Activated CD8-positive, alpha-beta memory T cell treated with anti-CD3 and anti-CD28 coated beads, Interleukin-2, amount 50 U/mL, for 48 hours (primary cell): Measurements from ENCODE around the gene CGB1.
"Not testable (repeated sequence)": the region's sequence is repeated elsewhere in the genome, so short reads cannot be mapped to it uniquely, and the experiment has no call there.

Experiments used
- DNase-seq: peaks from one replicate; pipeline ENCODE4 v3.0.0-alpha.2; 2020

The CGB1 gene

DNA sequence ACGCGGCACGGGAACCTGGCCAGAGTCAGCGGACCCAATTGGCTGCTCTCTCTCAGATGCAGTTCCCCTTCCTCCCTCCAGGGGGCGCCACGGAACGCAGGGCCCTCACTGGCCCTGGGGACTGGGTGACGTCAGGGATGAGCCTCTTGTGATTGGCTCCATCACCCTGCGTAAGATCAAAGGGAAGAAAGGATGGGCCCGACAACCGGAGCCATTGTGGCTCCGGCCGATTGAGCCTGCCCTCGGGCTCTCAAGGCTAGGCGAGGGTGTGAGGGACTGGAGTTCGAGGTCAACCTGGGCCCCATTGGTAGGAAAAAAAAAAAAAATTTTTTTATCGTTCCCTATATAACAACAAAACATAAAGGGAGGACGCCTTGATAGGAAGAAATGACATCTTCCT, at the start of gene CGB1:
Gene CGB1, minus strand, starts transcription at position 81 of the 400 bp plus-strand sequence. CDS start 184 bp downstream, outside the sequence.
- peak; percentile 83 for DNase-seq

DNA sequence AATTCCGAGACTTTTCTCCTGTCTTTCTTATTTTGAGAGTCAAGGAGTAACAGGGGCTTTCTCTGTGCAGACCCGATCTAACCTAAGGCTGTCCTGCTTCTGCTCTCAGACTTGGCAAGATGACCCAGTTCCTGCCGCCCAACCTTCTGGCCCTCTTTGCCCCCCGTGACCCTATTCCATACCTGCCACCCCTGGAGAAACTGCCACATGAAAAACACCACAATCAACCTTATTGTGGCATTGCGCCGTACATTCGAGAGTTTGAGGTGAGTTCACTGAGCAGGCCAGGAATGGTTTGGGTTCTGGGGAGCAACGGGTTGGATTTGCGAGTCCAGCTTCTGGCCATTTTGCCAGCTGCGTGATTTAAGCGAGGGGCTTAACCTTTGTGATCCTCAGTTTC, 49.6 kb upstream of the CGB1 start:
- peak; percentile 49 for DNase-seq

DNA sequence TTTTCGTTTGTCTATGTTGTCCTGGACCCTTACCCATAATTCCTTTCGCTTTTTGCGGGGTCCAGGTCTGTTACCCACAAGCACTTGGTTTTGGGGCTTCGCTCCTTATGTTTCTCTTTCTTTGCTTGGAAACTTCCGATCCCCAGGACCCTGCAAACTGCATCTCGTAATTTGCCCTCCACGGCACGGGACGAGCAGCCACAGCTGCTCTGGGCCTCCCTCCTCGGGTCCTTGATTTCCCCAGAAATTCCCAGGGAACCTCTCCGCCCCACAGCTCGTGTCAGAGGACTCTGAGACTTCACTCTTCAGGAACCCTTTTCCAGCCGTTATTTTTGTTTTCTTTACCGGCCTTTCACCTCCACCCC, 49.2 kb upstream of the CGB1 start:
- DNase-seq = no peak

DNA sequence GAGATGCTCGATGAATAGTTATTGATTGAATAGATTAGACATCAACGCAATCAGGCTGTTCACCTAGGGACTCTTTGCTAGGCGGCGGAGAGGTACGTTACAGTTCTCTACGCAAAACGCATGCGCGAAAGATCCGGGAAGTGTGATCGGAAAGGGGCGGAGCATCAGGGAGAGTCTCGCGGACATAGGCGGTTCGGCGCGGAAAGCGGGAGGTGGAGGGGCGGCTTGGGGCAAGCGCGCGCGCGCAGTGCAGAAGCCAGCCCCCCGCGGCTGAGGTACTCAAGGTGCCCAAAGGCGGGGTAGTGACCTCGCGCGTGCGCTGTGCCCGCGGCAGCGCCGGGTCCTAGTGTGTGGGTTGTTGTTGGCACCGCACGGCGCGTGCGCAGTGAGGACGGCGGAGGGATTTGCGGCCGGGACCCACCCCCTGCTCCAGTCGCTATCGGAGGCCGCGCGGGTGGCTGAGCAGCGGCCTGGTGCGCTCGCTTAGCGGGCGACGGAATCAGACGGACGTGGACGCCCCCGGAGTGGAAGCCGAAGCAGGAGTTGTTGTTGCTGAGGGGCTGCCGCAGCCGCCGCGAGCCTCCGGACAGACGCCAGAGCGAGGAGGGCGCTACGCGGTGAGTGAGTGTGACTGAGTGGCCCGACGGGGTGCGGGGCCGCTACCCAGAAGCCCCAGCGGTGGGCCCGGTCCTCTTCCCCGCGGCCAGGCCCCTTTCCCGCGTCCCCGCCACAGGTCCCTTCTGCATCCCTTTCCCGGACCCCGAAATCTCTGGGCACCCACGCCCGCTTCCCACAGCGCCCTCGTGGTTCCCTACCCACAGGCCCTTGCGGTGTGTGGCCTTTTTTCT, 48.5 kb upstream of the CGB1 start, which contains the start of gene SNRNP70:
Gene SNRNP70, plus strand, starts transcription at position 432 of the 848 bp plus-strand sequence. CDS start 964 bp downstream, outside the sequence.
- DNase-seq = peak; percentile 99

DNA sequence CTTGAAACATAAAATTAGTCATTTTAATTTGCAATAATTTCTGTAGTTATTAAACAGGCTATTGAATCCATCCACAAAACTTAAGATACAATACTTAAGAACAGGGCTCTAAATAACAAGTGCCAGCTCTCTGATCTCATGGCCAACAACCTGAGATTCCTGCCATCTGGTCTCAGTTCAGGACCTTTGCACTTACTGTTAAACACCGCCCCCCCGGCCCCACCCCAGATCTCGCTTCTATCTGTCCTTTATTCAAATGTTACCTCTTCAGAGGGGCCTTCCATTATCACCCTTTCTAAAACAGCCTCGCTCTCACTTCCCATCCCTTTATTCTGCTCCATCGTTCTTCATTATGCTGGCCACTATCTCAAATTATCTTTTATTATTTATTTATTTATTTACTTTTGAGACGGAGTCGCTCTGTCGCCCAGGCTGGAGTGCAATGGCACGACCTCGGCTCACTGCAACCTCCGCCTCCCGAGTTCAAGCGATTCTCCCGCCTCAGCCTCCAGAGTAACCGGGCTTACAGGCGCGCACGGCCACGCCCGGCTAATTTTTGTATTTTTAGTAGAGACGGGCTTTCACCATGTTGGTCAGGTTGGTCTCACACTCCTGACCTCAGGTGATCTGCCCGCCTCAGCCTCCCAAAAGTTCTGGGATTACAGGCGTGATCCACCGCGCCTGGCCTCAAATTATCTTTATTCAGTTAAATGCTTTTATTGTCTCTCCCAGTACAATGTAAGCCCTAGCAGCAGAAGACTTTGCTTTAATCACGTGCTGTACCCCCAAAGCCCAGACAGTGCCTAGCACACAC, 47.7 kb upstream of the CGB1 start:
- DNase-seq = no peak

DNA sequence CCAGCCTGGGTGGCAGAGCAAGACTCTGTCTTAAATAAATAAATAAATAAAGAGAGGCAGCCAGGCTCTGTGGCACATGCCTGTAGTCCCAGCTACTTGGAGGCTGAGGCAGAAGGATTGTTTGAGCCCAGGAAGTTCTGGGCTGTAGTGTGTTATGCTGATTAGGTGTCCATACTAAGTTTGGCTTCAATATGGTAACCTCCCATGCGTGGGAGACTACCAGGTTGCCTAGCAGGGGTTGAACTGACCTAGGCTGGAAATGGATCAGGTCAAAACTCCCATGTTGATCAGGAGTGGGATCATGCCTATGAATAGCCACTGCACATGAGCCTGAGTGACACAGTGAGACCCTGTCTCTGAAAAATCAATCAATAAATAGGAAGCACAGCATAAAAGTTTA, 44.6 kb upstream of the CGB1 start:
- no peak for DNase-seq

DNA sequence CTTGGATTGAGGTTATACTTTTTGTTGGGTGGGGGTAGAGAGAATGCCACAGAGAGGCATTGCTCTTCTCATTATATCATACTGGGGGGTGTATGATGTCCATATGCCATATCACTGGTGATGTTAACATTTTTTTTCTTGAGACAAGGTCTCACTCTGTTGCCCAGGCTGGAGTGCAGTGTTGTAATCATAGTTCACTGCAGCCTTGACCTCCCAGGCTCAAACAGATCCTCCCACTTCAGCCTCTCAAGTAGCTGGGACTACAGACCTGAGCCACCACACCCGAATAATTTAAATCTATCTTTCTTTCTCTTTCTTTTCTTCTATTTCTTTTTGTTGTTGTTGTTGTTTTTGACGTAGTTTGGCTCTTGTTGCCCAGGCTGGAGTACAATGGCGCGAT, 43.7 kb upstream of the CGB1 start:
- DNase-seq = no peak

DNA sequence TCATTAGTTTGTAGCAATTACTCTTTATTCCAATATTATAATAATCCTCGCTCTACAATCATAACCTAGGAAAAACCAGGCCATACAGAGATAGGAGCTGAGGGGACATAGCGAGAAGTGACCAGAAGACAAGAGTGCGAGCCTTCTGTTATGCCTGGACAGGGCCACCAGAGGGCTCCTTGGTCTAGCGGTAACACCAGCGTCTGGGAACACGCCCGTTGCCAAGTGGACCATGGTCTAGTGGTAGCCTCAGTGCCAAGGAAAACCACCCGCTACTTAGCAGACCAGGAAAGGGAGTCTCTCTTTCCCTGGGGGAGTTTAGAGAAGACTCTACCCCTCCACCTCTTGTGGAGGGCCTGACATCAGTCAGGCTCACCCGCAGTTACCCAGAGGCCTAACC, 38.2 kb upstream of the CGB1 start:
- DNase-seq = not testable (repeated sequence)

DNA sequence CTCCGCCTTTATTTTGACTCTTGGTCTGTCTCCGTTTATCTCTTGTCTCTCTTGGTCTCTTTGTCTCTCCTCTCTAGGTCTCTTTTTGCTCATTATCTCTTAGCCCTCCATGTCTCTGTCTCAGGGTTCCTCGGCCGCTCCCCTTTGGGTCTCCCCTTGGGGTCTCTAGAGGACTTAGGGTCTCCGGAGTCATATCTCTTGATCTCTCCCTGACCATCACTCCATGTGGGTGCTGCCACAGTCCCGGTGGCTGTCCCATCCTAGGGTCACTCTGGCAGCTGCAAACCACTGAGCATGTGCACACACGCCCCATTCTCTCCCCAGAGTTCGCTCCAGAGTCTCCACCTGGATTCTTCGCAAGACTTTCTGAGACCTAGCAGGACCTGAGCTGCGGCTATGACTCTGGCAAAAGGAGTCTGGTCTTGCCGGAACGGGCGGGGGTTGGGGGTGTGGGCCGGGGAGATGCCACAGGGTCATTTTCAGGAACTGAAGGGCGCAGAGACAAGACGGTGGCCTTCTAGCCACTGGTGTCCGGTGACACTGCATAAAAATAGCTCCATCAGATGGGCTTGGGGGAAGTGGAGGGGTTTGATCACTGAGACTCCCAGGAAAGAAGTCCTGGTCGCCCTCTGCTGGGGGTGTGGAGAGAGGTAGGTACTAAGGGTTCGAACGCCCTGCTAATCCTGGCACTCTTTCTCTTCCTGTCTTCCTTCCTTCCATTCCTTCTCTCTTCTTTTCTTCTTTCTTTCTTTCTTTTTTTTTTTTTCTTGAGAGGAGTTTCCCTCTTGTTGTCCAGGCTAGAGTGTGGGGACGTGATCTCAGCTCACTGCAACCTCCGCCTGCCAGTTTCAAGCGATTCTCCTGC, 37.1 kb upstream of the CGB1 start:
- DNase-seq = no peak

DNA sequence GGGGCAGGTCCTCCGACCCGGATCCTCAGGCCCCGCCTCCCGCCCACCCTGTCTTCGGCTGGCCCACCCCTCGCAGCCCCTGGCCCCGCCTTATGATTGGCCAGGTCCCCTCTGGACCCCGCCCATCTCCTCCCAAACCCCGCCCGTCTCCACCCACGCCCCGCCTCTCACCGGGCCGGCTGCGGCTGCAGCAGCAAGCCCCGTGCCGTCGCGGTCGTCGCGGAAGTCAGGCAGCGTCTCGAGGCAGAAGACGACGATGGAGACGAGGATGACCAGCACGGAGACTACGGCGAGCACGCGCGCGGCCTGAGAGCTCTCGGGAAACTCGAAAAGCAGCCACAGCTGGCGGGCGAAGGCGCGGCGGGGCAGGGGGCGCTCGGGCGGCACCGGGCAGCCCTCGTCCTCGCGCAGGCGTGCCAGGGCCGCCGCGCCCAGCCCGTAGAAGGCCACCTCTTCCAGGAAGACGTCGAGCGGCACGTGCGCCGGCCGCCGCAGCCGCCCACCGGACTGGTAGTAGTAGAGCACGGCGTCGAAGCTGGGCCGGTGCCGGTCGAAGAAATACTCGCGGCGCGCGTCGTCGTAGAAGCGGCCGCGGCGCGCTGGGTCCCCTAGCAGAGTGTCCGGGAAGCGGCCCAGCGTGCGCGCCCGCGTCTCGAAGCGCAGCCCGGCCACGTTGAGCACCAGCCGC, 35.3 kb upstream of the CGB1 start:
- DNase-seq = no peak

DNA sequence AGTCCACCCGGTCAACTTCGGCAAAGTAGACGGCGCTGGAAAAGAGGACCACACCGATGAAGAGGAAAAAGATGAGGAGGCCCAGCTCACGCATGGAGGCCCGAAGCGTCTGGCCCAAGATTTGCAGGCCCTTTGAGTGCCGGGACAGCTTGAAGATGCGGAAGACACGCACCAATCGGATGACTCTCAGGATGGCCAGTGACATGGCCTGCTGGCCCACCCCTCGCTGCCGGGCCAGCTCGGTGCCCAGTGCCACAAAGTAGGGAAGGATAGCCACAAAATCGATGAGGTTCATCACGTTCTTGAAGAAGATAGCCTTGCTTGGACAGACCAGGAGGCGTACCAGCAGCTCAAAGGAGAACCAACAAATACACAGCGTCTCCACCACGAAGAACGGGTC, 33.7 kb upstream of the CGB1 start:
- no peak for DNase-seq

DNA sequence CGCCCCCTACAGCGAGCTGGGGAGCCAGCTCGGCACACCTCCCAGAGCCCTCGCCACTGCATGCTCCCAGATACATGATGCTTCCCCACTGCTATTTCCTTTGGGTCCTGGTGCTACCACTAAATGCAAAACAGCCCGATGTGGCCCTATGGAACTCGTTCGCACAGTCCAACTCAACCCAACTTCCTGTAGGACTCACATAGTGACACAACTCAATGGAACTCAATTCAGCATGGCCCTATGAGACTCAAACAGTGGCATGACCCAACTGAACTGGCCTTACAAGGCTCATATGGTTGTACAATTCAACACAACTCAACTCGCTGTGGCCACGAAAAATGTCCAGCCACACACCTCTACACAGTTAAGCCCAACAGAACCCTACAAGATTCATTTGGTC, 32.3 kb upstream of the CGB1 start:
- no peak for DNase-seq

DNA sequence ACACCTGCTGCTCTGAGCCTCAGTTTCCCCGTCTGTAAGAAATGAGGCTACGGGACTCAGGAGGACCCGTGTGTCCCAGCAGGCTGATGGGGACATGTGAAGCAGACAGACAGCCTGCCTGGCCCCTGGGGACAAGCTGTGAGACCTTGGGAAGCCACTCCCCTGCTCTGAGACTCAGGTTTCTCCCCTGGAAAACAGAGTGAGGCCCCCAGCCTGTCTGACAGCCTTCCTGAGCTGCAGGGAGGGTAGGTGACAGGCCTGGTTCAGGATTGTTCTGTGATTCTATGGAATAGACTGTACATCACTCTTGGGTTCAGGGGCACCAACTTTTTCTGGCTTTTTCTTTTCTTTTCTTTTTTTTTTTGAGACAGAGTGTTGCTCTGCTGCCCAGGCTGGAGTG, 30.9 kb upstream of the CGB1 start:
- no peak for DNase-seq

DNA sequence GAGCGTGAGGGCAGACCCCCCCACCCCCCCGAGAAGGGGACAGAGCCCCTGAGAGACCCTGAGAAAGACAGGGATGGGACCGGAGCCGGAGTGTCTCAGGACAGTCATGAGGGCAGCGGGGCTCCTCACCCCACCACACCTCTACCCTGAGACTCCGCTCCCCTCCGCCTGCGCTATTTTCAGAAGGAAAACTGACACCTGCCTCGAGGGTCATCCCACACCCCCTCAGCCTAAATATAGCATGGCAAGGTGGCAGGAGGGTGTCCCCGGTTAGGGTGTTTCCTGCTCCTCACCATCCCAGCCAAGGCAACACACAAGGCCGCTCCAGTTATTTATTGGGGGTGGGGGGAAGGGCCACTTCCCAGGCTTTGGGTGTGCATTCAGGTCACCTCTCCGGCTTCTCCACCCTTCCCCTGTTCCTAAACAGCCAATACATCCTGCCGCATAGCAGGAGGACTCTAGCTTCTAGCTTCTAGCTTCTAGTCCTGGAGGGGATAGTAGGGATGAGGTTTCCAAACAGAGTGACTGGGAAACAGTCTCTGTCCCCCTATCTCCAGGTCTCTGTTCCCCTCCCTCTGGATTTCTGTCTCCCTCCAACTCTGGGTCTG, 29.3 kb upstream of the CGB1 start:
- no peak for DNase-seq

DNA sequence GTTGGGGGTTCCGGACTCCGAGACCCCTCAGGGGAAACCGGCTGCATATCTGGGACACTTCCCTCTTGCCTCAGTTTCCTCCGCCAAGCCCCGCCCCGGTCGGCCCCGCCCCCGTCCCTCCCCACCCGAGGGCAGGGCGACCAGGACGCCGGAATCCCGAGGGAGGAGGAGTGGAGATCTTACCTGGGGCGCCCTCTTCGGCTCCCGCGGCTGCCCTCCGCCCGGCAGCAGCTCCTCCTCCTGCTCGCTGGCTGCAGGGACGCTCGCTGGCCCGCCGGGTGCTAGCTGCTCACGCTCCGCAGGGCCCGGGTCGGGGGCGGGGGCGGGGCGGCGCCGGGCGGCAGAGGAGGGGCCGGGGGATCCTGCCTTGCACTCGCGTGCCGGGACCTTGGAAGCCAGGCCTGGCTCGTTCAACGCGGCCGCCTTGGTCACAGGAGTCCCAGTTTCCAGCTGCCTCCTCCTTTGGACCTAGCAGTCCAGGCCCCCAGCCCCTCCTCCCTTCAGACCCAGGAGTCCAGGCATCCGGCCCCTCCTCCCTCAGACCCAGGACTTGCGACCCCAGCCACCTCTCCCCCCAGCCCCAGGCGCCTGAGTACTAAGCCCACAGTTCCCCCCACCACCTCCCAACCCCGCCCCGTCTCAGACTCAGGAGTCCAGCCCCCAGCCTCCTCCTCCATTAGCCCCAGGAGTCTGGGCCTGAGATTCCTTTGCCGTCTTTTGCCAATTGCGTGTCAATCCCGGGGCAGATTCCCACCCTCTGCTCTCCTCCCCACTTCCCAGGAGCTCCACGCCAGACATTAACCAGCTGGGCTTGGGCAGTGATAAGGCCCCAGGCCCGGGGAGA, 28.3 kb upstream of the CGB1 start, which contains the start of gene NTF4:
Gene NTF4, minus strand, starts transcription at position 51 of the 844 bp plus-strand sequence. CDS start 2,821 bp downstream, outside the sequence.
- DNase-seq = no peak

DNA sequence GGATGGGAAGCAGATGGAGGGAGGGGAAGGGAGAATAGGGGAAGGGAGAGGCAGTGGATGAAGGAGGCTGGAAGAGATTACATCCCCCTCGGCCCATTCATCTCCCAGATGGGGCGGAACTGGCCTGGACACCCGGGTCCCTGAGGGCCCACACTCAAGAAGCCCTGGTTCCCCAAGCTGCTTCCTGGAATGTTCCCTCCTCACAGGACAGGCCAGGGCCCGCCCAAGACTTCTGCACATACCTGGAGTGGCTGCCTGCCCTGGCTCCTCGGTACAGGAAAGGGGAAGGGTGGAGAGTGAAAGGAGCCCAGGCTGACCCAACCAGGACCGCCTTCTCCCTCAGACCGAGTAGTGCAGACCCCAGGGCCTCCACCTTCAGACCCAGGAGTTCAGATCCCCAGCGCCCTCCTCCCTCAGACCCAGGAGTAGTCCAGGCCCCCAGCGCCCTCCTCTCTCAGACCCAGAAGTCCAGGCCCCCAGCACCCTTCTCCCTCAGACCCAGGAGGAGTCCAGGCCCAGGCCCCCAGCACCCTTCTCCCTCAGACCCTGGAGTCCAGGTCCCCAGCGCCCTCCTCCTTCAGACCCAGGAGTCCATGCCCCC, 27.4 kb upstream of the CGB1 start:
- no peak for DNase-seq

DNA sequence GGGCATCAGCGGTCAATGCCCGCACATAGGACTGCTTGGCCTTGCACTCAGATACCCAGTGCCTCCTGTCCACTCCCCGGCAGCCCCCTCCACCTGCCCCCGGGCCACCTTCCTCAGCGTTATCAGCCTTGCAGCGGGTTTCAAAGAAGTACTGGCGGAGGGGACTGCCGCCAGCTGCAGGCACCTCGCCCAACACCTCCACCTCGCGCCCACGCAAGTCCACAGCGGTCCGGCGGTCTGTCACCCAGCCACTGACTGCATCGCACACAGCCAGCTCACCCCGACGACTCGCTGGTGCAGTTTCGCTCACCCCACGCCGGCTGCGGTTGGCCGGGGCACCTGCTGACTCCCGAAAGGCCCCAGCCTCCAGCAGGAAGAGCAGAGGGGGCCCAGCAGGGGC, 24.8 kb upstream of the CGB1 start:
- no peak for DNase-seq

DNA sequence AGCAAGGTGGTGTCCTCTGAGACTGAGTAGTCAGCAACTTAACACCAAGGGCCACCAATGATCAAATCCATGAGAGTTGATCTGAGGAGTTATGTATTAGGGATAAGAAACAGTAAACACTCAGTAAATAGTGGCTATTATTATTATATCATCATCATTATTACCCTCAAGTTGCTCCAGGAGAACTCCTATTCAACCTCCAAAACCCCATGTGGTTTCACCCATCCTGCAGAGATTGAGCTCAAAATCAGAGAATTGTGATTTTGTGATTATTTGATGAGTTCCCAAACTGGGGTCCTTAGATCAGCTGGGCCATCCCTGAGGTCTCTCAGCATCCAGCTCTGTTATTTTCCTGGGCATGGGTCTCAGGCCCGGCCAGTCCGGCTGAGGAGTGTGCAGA, 24.3 kb upstream of the CGB1 start:
- no peak for DNase-seq

DNA sequence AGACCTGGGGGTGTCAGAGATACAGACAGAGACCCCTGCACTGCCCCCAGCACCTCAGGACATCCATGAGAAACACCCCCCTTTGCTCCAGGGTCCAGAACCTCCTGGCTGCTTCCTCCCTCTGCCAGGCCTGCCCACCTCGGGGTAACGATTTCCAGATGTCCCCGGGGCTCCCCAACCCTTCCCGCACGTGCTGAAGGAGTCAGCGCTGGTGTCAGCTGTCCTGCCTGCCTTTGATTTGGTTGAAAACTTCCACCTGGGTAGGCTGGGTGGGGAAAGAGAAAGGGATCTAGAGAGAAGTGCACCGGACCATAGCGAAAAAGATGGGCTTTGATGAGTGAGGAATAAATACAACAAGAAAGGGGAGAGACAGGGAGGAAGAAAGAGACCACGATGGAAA, 22.4 kb upstream of the CGB1 start:
- DNase-seq = no peak

DNA sequence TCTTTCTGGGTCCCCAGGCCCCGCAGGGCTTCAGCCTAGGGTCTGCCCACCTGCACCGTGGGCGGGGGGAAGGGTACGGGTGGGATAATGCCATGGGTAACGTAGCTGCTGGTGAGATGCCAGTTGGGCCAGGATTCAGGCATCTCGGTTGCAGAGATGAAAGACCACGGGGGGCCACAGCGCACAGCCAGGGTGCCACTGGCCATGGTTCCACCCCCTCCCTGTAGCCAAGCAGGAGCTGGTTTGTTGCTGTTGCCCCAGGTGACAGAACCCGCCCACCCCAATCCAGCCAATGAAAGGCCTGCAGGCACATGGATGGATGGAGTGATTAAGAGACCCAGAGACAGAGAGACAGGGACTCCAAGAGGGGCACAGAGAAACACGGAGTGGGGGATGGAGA, 21.9 kb upstream of the CGB1 start:
- no peak for DNase-seq
